HEK293T (cell line): ENCODE results near the gene CMTM6.

Source experiments
- CTCF ChIA-PET: fragments of 350-600 bp; formaldehyde crosslinking; extraction: SDS; loops from one replicate; lab custom pipeline; 2021; ENCODE audit warnings: antibody characterized with exemption, inconsistent platforms; lab: Yijun Ruan, JAX
- POLR2A ChIA-PET: fragments of 350-600 bp; formaldehyde crosslinking; extraction: SDS; loops from one replicate; lab custom pipeline; 2020; ENCODE audit warnings: antibody characterized with exemption, inconsistent platforms; lab: Yijun Ruan, JAX
- DNase-seq: peaks from one replicate; pipeline ENCODE4 v3.0.0; 2012; ENCODE audit warnings: mixed read lengths; ENCODE audit errors: extremely low spot score
- ARNT ChIP-seq: fragments of 450-650 bp; IDR thresholded peaks from 2 replicates; pipeline ENCODE4 v1.6.1; 2017; ENCODE audit warnings: mild to moderate bottlenecking
- BHLHE40 ChIP-seq: fragments of 450-650 bp; IDR thresholded peaks from 2 replicates; pipeline ENCODE4 v1.6.1; 2016; ENCODE audit warnings: mild to moderate bottlenecking, moderate library complexity, borderline replicate concordance
- CTBP1 ChIP-seq: fragments of 450-650 bp; IDR thresholded peaks from 2 replicates; pipeline ENCODE4 v1.6.1; 2016; ENCODE audit warnings: borderline replicate concordance
- ELF4 ChIP-seq: fragments of 450-650 bp; IDR thresholded peaks from 2 replicates; pipeline ENCODE4 v1.6.1; 2017; ENCODE audit warnings: antibody characterized with exemption
- FOXA1 ChIP-seq: fragments of 450-650 bp; IDR thresholded peaks from 2 replicates; pipeline ENCODE4 v1.6.1; 2016; ENCODE audit warnings: mild to moderate bottlenecking
- FOXK2 ChIP-seq: fragments of 450-650 bp; IDR thresholded peaks from 2 replicates; pipeline ENCODE4 v1.6.1; 2016; ENCODE audit warnings: mild to moderate bottlenecking
- FOXM1 ChIP-seq: fragments of 450-650 bp; IDR thresholded peaks from 2 replicates; pipeline ENCODE4 v1.6.1; 2017; ENCODE audit warnings: mild to moderate bottlenecking, borderline replicate concordance
- HDGF ChIP-seq: fragments of 450-650 bp; IDR thresholded peaks from 2 replicates; pipeline ENCODE4 v1.6.1; 2017; ENCODE audit warnings: antibody characterized with exemption, borderline replicate concordance
- L3MBTL2 ChIP-seq: fragments of 450-650 bp; conservative IDR thresholded peaks from 2 replicates; pipeline ENCODE4 v1.6.1; 2016; ENCODE audit warnings: mild to moderate bottlenecking
- LEF1 ChIP-seq: fragments of 450-650 bp; IDR thresholded peaks from 2 replicates; pipeline ENCODE4 v1.6.1; 2017; ENCODE audit warnings: mild to moderate bottlenecking, borderline replicate concordance
- NFRKB ChIP-seq: fragments of 450-650 bp; IDR thresholded peaks from 2 replicates; pipeline ENCODE4 v1.6.1; 2016; ENCODE audit warnings: mild to moderate bottlenecking, moderate library complexity
- SP1 ChIP-seq: fragments of 450-650 bp; IDR thresholded peaks from 2 replicates; pipeline ENCODE4 v1.6.1; 2017
- SUZ12 ChIP-seq: fragments of 450-650 bp; IDR thresholded peaks from 2 replicates; pipeline ENCODE4 v1.6.1; 2016; ENCODE audit warnings: mild to moderate bottlenecking
- TARDBP ChIP-seq: fragments of 450-650 bp; IDR thresholded peaks from 2 replicates; pipeline ENCODE4 v1.6.1; 2016
- ZNF384 ChIP-seq: fragments of 450-650 bp; IDR thresholded peaks from 2 replicates; pipeline ENCODE4 v1.6.1; 2016
- TF ChIP-seq, protein P1 (sequence below): fragments of 450-650 bp; IDR thresholded peaks from 2 replicates; pipeline ENCODE4 v1.6.1; 2016

CMTM6 gene

DNA sequence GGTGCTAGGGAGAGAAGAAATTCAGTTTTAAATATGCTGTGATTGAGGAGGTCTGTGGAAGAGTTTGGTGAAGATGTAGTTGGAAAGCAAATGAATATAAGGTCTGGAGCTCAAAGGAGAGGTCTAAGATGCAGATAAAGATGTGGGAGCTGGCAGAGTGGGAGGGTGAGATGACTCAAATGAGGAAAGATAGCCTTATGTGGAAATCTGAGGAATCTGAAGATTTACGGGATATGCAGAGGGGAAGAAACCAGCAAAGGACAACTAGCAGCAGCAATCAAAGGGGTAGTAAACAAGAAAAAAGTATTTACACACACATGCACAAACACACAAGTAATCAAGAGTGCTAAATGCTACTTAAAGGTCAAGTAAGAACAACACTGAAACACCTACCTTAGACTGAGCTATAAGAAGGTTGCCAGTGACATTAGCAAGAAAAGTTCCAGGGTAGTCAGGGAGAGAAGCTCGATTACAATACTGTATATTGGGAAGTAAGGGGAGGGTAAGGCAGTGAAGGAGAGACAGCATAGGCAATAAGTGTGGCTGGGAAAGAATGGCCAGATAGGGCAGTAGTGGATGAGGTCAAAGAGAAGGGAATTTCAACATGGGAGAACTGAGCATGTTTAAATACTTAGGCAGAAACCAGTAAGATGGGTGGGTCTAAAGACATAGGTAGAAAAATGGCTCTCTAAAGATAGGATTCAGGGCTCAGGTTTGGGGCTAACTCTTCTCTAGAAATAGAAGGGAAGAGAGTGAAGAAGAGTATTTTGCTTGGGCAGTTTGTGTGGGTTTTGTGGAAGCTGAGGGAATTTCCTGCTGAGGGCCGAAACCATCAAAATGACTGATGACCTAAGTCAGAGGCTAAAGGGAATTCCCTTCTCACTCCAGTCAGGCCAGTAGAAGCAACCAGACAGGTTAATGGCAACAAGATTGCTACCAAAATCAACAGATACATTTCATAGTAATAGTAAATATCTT, 8.9 kb downstream of the CMTM6 start:
- DNase-seq = no peak
- TF ChIP-seq SP1 (no peak), L3MBTL2 (no peak), TARDBP (no peak), SUZ12 (no peak)
- TF ChIP-seq, protein P1, sequence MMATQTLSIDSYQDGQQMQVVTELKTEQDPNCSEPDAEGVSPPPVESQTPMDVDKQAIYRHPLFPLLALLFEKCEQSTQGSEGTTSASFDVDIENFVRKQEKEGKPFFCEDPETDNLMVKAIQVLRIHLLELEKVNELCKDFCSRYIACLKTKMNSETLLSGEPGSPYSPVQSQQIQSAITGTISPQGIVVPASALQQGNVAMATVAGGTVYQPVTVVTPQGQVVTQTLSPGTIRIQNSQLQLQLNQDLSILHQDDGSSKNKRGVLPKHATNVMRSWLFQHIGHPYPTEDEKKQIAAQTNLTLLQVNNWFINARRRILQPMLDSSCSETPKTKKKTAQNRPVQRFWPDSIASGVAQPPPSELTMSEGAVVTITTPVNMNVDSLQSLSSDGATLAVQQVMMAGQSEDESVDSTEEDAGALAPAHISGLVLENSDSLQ = 0 out of 2 replicates have a peak, but pooled peaks have one; percentile 10
- ChIA-PET POLR2A (no interaction called here), CTCF (interaction anchor here (0.6 kb wide), 1 partner anchor 123 kb away, joined by 4 read pairs; no protein-coding TSS in a partner anchor)

DNA sequence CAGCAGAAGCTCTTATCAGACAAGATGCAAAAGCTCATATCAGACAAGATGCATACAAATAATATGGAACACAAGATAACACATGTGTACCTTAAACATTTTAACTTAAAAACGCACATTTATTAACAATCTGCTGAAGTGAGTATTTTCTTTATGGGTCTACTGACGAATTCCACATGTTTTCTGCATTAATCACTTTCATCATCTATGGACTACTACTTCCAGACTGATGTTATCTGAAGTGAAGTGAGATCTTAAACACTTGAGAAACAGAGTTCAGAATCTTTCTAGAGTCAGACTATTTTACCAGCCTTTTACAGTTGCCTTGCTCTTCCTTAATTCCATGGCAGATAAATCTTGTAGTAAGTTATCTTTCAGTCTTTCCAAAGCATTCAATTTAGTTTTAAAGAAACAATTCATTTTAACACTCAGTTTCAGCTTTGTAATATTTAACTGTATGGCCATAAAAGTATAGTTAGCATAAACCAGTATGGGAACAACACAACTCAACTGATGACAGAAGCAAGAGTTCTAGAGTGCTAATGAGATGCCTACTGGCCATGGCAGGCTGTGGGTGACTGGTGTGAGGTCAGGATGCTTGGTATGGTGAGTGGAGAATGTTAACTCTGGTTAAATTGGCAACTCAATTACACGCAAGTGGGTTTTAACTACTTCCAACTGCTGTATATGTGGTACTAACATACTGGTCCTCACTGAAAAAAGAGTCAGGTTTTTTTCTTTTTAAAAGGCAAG, 9.8 kb downstream of the CMTM6 start:
- POLR2A ChIA-PET = no interaction called here
- no peak for DNase-seq
- TF ChIP-seq LEF1 (no peak), HDGF (no peak), NFRKB (no peak), L3MBTL2 (no peak), CTBP1 (no peak), SP1 (no peak), FOXM1 (no peak), FOXA1 (no peak), SUZ12 (no peak), TARDBP (no peak), ELF4 (no peak), FOXK2 (no peak)
- TF ChIP-seq, protein P1 = no peak
- CTCF ChIA-PET = interaction anchor here (0.6 kb wide), 1 partner anchor 123 kb away, joined by 4 read pairs; no protein-coding TSS in a partner anchor

DNA sequence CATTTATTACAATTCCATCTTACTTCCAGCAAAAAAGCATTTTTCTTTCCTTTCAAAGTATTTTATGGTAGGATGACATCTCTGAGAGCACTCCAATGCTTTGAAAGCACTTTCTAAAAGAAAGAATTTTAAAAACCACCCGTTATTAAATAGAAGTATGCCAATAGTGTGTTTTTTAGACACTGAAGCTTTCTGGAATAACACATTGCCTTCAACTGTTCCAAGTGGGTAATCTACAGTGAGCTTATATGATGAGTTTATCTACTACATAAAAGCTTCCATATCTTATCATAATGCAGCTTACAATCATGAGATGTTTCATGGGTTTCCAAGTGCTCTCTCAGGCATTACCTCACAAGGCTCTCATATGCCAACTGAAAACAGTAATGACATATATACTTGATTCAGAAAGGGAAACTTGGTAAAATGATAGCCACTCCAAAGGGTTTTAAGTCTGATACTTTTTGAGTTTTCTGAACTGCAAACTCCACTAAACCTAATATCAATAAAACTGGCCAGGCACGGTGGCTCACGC, 14.1 kb downstream of the CMTM6 start:
- DNase-seq = no peak
- POLR2A ChIA-PET = no interaction called here
- TF ChIP-seq L3MBTL2 (no peak), FOXA1 (no peak), HDGF (no peak), SUZ12 (no peak), NFRKB (no peak), TARDBP (no peak), FOXK2 (no peak), SP1 (no peak), ARNT (no peak), BHLHE40 (no peak), ZNF384 (no peak), LEF1 (no peak), FOXM1 (no peak), CTBP1 (no peak), ELF4 (no peak)
- TF ChIP-seq, protein P1 = no peak
- CTCF ChIA-PET = no interaction called here

DNA sequence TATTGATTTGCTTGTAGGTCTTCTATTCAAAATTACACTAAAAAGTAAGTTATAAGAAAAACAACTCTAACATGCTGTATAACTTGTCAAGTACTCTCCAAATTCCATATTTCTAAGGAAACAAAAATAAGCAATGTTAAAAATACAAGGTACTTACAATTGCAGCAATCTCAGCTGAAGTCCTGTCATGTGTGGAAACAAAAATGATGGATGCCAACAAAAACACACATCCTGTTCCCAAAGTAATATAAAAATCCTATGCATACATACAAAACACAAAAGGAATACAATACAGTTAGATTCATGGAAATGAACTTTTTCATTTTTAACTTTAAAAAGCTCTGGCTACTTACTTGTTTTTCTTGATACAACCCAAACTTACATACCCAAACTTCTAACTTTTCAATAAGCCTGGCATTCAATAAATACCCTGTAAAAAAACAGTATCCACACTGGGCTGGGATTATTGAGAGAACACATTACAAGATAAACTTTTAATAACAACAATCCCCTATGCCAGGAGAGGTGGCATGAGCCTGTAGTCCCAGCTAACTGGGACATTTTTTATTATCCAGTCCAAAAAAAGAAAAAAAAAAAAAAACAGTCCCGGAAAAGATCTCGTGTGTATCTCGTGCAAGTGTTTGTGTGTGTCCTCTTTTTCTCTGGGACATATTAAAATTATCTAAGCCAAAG, 14.7 kb downstream of the CMTM6 start:
- CTCF ChIA-PET = no interaction called here
- TF ChIP-seq ELF4 = no peak
- TF ChIP-seq TARDBP = no peak
- no peak for TF ChIP-seq BHLHE40
- TF ChIP-seq HDGF = no peak
- TF ChIP-seq CTBP1 = no peak
- no peak for DNase-seq
- POLR2A ChIA-PET = no interaction called here

DNA sequence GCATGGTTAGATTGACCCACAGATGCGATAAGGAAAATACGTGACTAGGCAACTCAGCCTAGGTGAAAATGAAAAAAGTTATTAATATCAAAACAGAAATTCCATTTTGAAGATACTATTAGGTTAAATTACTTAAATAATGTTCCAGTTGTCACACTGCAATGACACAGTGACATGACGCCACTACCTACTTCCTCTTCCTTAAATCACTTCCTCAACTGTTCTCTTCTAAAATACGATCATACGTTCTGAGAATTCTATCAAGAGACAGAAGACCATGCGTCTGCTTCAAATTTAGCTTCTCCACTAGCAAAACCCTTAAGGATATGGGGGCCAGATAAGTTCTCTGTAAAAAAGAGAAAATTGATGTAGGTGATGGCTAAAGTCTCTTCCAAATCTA, 18.2 kb downstream of the CMTM6 start:
- TF ChIP-seq LEF1 = no peak
- TF ChIP-seq ARNT = no peak
- TF ChIP-seq FOXM1 = no peak
- no peak for TF ChIP-seq FOXA1
- no peak for TF ChIP-seq ELF4
- TF ChIP-seq SP1 = no peak
- TF ChIP-seq NFRKB = no peak
- TF ChIP-seq BHLHE40 = no peak
- no peak for TF ChIP-seq SUZ12
- no peak for TF ChIP-seq FOXK2
- no peak for TF ChIP-seq HDGF
- TF ChIP-seq, protein P1 = no peak
- no peak for TF ChIP-seq ZNF384
- no peak for TF ChIP-seq TARDBP
- no peak for TF ChIP-seq L3MBTL2
- CTCF ChIA-PET = interaction anchor here (1.7 kb wide), 1 partner anchor 17 kb away, joined by 7 read pairs; no protein-coding TSS in a partner anchor
- DNase-seq = no peak
- POLR2A ChIA-PET = no interaction called here
